Glomerular endothelial cell (primary cell): Measurements from ENCODE around the gene FAM83F. TPM values are rescaled to one million over a fixed set of nuclear protein-coding genes. Genes with fewer than 3 reads are reported as not detected.

Experiments
- DNase-seq: peaks from one replicate; pipeline ENCODE4 v3.0.0-alpha.2; 2011; ENCODE audit warnings: low read depth, low spot score; ENCODE audit errors: extremely low read depth
- total RNA-seq: library from RNA; depleted of rRNA; stranded (reverse); fragments of >200 nt; gene quantifications from 2 replicates; pipeline ENCODE4 v1.2.3, GENCODE V29; 2015

FAM83F gene
- total RNA-seq, 1 donor from 2014 or later, result 0.18 TPM

- DNase-seq, result no peak
Measured at GRCh38 chr22:39962071-39962470, 32.7 kb upstream of the FAM83F start.

GRCh38 chr22:39965748-39966147 is 29.0 kb upstream of the FAM83F start:
- DNase-seq, result no peak

GRCh38 chr22:39966470-39966869 is 28.3 kb upstream of the FAM83F start:
- no peak for DNase-seq

- peak; percentile 27 for DNase-seq
Measured at GRCh38 chr22:39967103-39967829, 27.5 kb upstream of the FAM83F start.

GRCh38 chr22:39967996-39968972 is 26.5 kb upstream of the FAM83F start:
- DNase-seq, result no peak

- no peak for DNase-seq
Measured at GRCh38 chr22:39970742-39971141, 24.0 kb upstream of the FAM83F start.

- DNase-seq, result no peak
Measured at GRCh38 chr22:39972641-39973040, 22.1 kb upstream of the FAM83F start.

- no peak for DNase-seq
Measured at GRCh38 chr22:39973656-39974055, 21.1 kb upstream of the FAM83F start.

GRCh38 chr22:39974065-39974464 is 20.7 kb upstream of the FAM83F start:
- DNase-seq, result no peak

GRCh38 chr22:39979048-39979447 is 15.7 kb upstream of the FAM83F start:
- DNase-seq, result no peak

- no peak for DNase-seq
Measured at GRCh38 chr22:39979458-39979857, 15.3 kb upstream of the FAM83F start.

- no peak for DNase-seq
Measured at GRCh38 chr22:39980596-39980995, 14.2 kb upstream of the FAM83F start.

GRCh38 chr22:39983346-39983745 is 11.4 kb upstream of the FAM83F start:
- DNase-seq, result no peak

- no peak for DNase-seq
Measured at GRCh38 chr22:39984006-39984405, 10.7 kb upstream of the FAM83F start.

- DNase-seq, result no peak
Measured at GRCh38 chr22:39984746-39985145, 10.0 kb upstream of the FAM83F start.

- no peak for DNase-seq
Measured at GRCh38 chr22:39985383-39986035, 9.2 kb upstream of the FAM83F start.

- DNase-seq, result no peak
Measured at GRCh38 chr22:39988386-39989114, 6.2 kb upstream of the FAM83F start.

GRCh38 chr22:39989633-39990032 is 5.1 kb upstream of the FAM83F start:
- no peak for DNase-seq

GRCh38 chr22:39990686-39991085 is 4.1 kb upstream of the FAM83F start:
- no peak for DNase-seq

GRCh38 chr22:39991159-39991860 is 3.4 kb upstream of the FAM83F start:
- DNase-seq, result no peak
